Chondrocyte (in vitro differentiated cells): ENCODE results near the gene SLC30A2. TPM values are rescaled to one million over a fixed set of nuclear protein-coding genes. Genes with fewer than 3 reads are reported as not detected.

Experiments used
- DNase-seq: peaks from one replicate; pipeline ENCODE4 v3.0.0; 2021; ENCODE audit warnings: mixed read lengths, low spot score
- H3K27ac Mint-ChIP-seq: one replicate; pipeline ENCODE4 v1.8.0; 2021; ENCODE audit warnings: mild to moderate bottlenecking, moderate library complexity, mixed read lengths; ENCODE audit not compliant: unreplicated experiment
- H3K27me3 Mint-ChIP-seq: 2 replicates; pipeline ENCODE4 v1.8.0; 2021; ENCODE audit warnings: low read depth, mixed read lengths
- H3K36me3 Mint-ChIP-seq: 2 replicates; pipeline ENCODE4 v1.8.0; 2021; ENCODE audit warnings: low read depth, mixed read lengths
- H3K4me1 Mint-ChIP-seq: 2 replicates; pipeline ENCODE4 v1.8.0; 2021; ENCODE audit warnings: low read depth, mild to moderate bottlenecking, mixed read lengths
- H3K4me3 Mint-ChIP-seq: one replicate; pipeline ENCODE4 v1.8.0; 2021; ENCODE audit warnings: mild to moderate bottlenecking, moderate library complexity, mixed read lengths; ENCODE audit not compliant: unreplicated experiment
- H3K9me3 Mint-ChIP-seq: 2 replicates; pipeline ENCODE4 v1.8.0; 2021; ENCODE audit warnings: low read depth, mixed read lengths
- total RNA-seq: library from RNA; stranded (reverse); gene quantifications from 3 replicates; pipeline ENCODE4 v1.2.1, GENCODE V29; 2021
- TF ChIP-seq, protein P1 (sequence below): fragments of 200-600 bp; sonication (generic); IDR thresholded peaks from 2 replicates; pipeline ENCODE4 v1.5.0; 2021; ENCODE audit warnings: antibody characterized with exemption, mild to moderate bottlenecking, moderate library complexity

The SLC30A2 gene
- total RNA-seq, 1 donor from 2014 or later = 0.12 TPM

DNA sequence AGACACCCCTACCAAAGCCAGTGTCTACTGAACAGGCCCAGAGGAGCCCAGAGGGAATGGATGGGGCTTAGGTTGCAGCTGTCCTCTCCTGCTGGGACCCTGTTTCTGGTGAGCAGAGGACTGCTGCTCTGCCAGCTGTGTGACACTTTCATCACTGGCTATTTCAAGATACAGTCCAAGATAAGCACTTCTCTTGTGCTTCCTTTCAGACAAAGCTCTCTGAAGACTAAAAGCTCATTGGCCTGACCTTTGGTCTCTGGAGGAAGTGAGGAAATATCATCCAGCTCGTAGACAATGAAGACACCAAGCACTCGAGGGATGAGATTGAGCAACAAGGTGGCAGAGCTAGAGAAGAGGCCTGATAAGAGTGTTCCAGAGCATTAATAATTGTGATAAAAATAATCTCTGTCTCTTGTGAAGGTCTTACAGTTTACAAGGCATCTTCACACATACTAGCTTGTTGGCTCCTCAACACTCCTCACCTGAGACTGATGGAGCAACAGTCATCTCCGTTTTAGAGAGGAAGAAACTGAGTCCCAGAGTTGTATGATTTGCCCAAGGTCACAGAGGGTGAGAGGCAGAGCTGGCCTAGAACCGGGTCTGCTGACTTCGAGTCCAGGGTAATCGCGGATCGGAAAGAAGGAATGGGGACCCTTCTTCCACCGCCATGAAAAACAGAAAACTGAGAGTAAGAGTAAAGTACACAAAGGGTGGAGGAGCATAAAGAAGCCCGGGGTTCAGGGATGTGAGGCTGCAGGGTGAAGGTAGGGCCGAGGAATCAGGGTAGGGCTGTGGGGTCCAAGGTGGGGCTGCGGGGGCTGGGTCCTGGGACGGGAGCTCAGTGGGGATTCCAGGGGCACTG, 48.7 kb downstream of the SLC30A2 start:
- DNase-seq = no peak
- Mint-ChIP-seq H3K4me1 (peaks cover 19% of the 10 kb centered on the region), H3K36me3 (no peaks in the 10 kb centered on the region), H3K9me3 (no peaks in the 10 kb centered on the region), H3K4me3 (peak overlapping the region; percentile 93), H3K27ac (peak overlapping the region; percentile 99), H3K27me3 (no peaks in the 10 kb centered on the region)
- TF ChIP-seq, protein P1, sequence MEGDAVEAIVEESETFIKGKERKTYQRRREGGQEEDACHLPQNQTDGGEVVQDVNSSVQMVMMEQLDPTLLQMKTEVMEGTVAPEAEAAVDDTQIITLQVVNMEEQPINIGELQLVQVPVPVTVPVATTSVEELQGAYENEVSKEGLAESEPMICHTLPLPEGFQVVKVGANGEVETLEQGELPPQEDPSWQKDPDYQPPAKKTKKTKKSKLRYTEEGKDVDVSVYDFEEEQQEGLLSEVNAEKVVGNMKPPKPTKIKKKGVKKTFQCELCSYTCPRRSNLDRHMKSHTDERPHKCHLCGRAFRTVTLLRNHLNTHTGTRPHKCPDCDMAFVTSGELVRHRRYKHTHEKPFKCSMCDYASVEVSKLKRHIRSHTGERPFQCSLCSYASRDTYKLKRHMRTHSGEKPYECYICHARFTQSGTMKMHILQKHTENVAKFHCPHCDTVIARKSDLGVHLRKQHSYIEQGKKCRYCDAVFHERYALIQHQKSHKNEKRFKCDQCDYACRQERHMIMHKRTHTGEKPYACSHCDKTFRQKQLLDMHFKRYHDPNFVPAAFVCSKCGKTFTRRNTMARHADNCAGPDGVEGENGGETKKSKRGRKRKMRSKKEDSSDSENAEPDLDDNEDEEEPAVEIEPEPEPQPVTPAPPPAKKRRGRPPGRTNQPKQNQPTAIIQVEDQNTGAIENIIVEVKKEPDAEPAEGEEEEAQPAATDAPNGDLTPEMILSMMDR = no peak

DNA sequence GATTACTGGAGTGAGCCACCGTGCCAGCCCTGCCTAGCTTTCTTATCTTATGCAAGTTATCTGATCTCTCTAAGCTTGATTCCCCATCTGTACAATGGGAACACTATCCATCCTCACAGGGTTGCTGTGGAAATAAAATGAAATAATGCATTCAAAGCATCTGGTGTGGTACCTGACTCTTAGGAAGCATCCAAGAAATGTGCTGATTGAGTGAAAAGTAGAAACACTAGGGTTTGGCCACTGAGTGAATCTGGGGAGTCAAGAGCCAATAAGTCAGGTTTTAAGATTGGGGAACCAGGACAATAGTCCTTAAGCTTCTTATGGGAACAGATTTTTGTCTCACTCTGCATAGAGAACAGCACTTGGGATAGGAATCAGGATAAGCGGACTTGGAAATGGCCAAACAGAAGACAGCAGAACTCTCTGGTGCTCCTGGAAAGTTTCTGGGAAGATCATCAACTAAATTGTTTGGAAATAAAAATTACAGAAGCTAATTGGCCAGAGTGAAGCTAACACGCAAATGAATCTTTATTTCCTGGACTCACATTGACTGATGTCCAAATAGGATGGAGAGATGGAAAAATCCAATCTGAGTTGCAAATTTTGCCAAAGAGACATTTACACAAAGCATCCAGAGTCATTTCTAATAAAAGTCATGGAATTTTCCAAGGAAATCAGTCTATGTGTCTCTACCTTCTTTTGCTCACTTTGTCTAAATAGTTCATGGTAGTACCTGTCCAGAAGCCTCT, 51.3 kb downstream of the SLC30A2 start:
- DNase-seq = no peak
- TF ChIP-seq, protein P1 = no peak
- H3K27ac Mint-ChIP-seq = no peak overlapping the region
- H3K4me3 Mint-ChIP-seq = no peak overlapping the region
- H3K36me3 Mint-ChIP-seq = no peaks in the 10 kb centered on the region
- no peaks in the 10 kb centered on the region for H3K27me3 Mint-ChIP-seq
- no peaks in the 10 kb centered on the region for H3K9me3 Mint-ChIP-seq
- peaks cover 21% of the 10 kb centered on the region for H3K4me1 Mint-ChIP-seq

DNA sequence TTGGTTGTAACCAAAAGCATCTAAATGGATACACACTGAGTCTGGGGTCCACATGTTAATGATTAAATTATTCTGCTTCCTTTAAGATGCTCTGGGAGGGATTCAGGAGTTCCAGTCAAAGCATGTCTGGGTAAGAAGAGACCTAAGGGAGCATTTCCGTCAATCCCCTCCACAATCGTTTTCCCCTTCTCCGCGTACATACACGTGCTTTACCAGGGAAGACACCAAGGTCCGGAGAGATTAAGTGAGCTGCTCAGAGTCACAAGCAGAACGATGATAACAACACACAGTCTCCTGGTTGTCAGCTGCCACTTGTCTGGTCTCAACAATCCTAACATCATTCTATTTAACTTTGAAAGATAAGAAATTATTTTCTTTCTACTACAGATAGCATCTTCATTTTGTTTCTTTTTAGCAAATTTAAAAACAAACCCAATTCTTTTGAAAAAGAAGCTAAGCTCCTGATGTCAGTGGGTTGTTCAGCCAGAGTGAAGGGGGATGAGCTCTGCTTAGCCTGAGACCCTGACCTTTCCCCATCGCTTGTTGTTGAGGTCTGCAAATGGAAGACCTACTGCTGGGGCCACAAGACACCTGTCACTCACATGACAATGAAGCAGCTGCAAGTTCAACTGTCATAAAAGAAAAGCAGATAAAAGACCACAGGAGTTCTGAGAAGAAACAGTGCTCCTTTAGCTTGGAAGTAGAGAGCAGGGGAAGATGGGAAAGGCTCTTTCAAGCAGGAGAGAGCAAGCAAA, 52.5 kb downstream of the SLC30A2 start:
- Mint-ChIP-seq H3K9me3 (no peaks in the 10 kb centered on the region), H3K36me3 (no peaks in the 10 kb centered on the region), H3K4me3 (no peak overlapping the region), H3K27ac (no peak overlapping the region), H3K27me3 (no peaks in the 10 kb centered on the region), H3K4me1 (peaks cover 18% of the 10 kb centered on the region)
- TF ChIP-seq, protein P1 = no peak
- DNase-seq = no peak

DNA sequence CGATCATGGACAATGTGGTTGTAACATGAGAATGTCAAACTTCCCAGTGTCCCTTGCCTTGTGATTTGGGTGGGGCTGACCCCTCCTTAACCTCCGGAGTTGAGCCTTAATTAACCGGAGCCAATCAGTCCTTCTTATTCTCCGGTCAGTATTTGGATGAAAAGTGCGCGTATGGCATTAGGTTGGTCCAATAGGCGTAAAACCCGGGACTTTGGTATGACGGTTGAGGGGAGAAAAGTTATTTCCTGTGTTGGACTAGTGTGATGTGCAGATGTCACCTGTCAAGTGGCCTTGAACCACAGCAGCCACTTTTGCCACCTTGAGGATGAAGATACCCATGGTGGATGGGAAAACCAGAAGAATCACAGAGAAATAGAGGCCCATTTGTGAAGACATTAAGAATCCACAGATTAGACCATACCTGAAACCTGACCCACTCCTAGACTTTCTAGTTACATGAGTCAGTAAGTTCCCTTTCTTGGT, 53.2 kb downstream of the SLC30A2 start:
- H3K27ac Mint-ChIP-seq = no peak overlapping the region
- DNase-seq = no peak
- H3K9me3 Mint-ChIP-seq = no peaks in the 10 kb centered on the region
- H3K27me3 Mint-ChIP-seq = no peaks in the 10 kb centered on the region
- TF ChIP-seq, protein P1 = no peak
- H3K36me3 Mint-ChIP-seq = no peaks in the 10 kb centered on the region
- H3K4me3 Mint-ChIP-seq = no peak overlapping the region
- peaks cover 15% of the 10 kb centered on the region for H3K4me1 Mint-ChIP-seq
